IMR-90 (cell line): ENCODE data around the gene PDGFA.

Source experiments
- CTCF ChIP-seq: conservative IDR thresholded peaks from 2 replicates; pipeline ENCODE4 v1.5.1; 2012; ENCODE audit warnings: mild to moderate bottlenecking, low read depth, low read length, improper control_type of control experiment
- POLR2A ChIP-seq: IDR thresholded peaks from 2 replicates; pipeline ENCODE4 v1.6.1; 2012; ENCODE audit warnings: mild to moderate bottlenecking, low read depth, low read length
- RAD21 ChIP-seq: IDR thresholded peaks from 2 replicates; pipeline ENCODE4 v1.6.1; 2012; ENCODE audit warnings: low read length, improper control_type of control experiment

- no peak for TF ChIP-seq RAD21
- TF ChIP-seq CTCF: no peak
- TF ChIP-seq POLR2A: no peak
These were observed 22.3 kb downstream of the PDGFA start for GRCh38 chr7:497346-497745.
